Calu3 (cell line): ENCODE results near the gene SLF1. TPM values are rescaled to one million over a fixed set of nuclear protein-coding genes. Genes with fewer than 3 reads are reported as not detected.

ENCODE experiments used
- BruUV-seq: library from RNA; stranded (reverse); fragments of 400-500 nt; replicated peaks from 2 replicates; lab custom pipeline; 2021; lab: Mats Ljungman, UMichigan
- CTCF ChIA-PET: fragments of 300-600 bp; sonication (Branson Sonifier 250); formaldehyde crosslinking; loops from one replicate; lab custom pipeline; 2022; ENCODE audit warnings: antibody characterized with exemption; lab: Charles Lee
- DNase-seq: peaks from one replicate; pipeline ENCODE4 v3.0.0; 2022
- H3K27ac Mint-ChIP-seq: one replicate; pipeline ENCODE4 v1.8.0; 2022; ENCODE audit warnings: mixed read lengths; ENCODE audit not compliant: unreplicated experiment
- H3K27me3 Mint-ChIP-seq: one replicate; pipeline ENCODE4 v1.8.0; 2022; ENCODE audit warnings: mixed read lengths; ENCODE audit not compliant: unreplicated experiment
- H3K36me3 Mint-ChIP-seq: one replicate; pipeline ENCODE4 v1.8.0; 2022; ENCODE audit warnings: mild to moderate bottlenecking, moderate library complexity, mixed read lengths; ENCODE audit not compliant: insufficient read depth, unreplicated experiment
- H3K4me1 Mint-ChIP-seq: one replicate; pipeline ENCODE4 v1.8.0; 2022; ENCODE audit warnings: mild to moderate bottlenecking, low read depth, mixed read lengths; ENCODE audit not compliant: unreplicated experiment
- H3K4me3 Mint-ChIP-seq: one replicate; pipeline ENCODE4 v1.8.0; 2022; ENCODE audit warnings: mild to moderate bottlenecking, low read depth, moderate library complexity, mixed read lengths; ENCODE audit not compliant: unreplicated experiment
- H3K9me3 Mint-ChIP-seq: one replicate; pipeline ENCODE4 v1.8.0; 2022; ENCODE audit warnings: low read depth, mixed read lengths; ENCODE audit not compliant: unreplicated experiment
- CTCF ChIP-seq: fragments of 200-600 bp; IDR thresholded peaks from one replicate; pipeline ENCODE4 v1.8.0; 2022; ENCODE audit warnings: antibody characterized with exemption; ENCODE audit not compliant: unreplicated experiment
- intact Hi-C: fragments of 100-400 bp; cut with micrococcal nuclease; formaldehyde crosslinking; loops from one replicate; pipeline ENCODE4 v1.10.0; 2022; ENCODE audit not compliant: unreplicated experiment
- total RNA-seq: library from RNA; stranded (reverse); gene quantifications from 2 replicates; pipeline ENCODE4 v1.2.3, GENCODE V29; 2022

SLF1 gene
- total RNA-seq, 1 experiment from 2014 or later, result 17.9 TPM

- H3K36me3 Mint-ChIP-seq, result no peaks in the 10 kb centered on the region
- CTCF ChIA-PET, result no interaction called here
- H3K4me3 Mint-ChIP-seq, result no peak overlapping the region
- TF ChIP-seq CTCF, result no peak
- BruUV-seq, result no TSS peak
- H3K27ac Mint-ChIP-seq, result no peak overlapping the region
- intact Hi-C loops, result no loop called here
- H3K4me1 Mint-ChIP-seq, result no peaks in the 10 kb centered on the region
- no peaks in the 10 kb centered on the region for H3K9me3 Mint-ChIP-seq
- H3K27me3 Mint-ChIP-seq, result no peaks in the 10 kb centered on the region
- no peak for DNase-seq
These were observed 64.5 kb downstream of the SLF1 start for GRCh38 chr5:94682814-94683520.

GRCh38 chr5:94689908-94690307 lies 71.4 kb downstream of the SLF1 start:
- TF ChIP-seq CTCF, result no peak
- Mint-ChIP-seq H3K36me3 (no peaks in the 10 kb centered on the region), H3K27me3 (no peaks in the 10 kb centered on the region), H3K4me1 (no peaks in the 10 kb centered on the region), H3K4me3 (no peak overlapping the region), H3K27ac (no peak overlapping the region), H3K9me3 (no peaks in the 10 kb centered on the region)
- intact Hi-C loops, result loop anchor here (10.0 kb wide), 1 partner anchor 775 kb away; no protein-coding TSS in a partner anchor
- DNase-seq, result no peak
- BruUV-seq, result no TSS peak
- CTCF ChIA-PET, result no interaction called here

- Mint-ChIP-seq H3K4me3 (no peak overlapping the region), H3K4me1 (no peaks in the 10 kb centered on the region), H3K9me3 (no peaks in the 10 kb centered on the region), H3K36me3 (no peaks in the 10 kb centered on the region), H3K27ac (no peak overlapping the region), H3K27me3 (no peaks in the 10 kb centered on the region)
- intact Hi-C loops, result loop anchor here (10.0 kb wide), 1 partner anchor 776 kb away; no protein-coding TSS in a partner anchor
- no peak for DNase-seq
- CTCF ChIA-PET, result no interaction called here
- no TSS peak for BruUV-seq
- no peak for TF ChIP-seq CTCF
These were observed 72.3 kb downstream of the SLF1 start for GRCh38 chr5:94690778-94691177.

GRCh38 chr5:94691291-94691690 lies 72.8 kb downstream of the SLF1 start:
- H3K4me1 Mint-ChIP-seq, result no peaks in the 10 kb centered on the region
- no peaks in the 10 kb centered on the region for H3K36me3 Mint-ChIP-seq
- intact Hi-C loops, result loop anchor here (10.0 kb wide), 1 partner anchor 776 kb away; no protein-coding TSS in a partner anchor
- no peak overlapping the region for H3K4me3 Mint-ChIP-seq
- CTCF ChIA-PET, result interaction anchor here (0.6 kb wide), 1 partner anchor 194 kb away, joined by 4 read pairs; no protein-coding TSS in a partner anchor
- DNase-seq, result no peak
- no peak for TF ChIP-seq CTCF
- no peaks in the 10 kb centered on the region for H3K9me3 Mint-ChIP-seq
- BruUV-seq, result no TSS peak
- no peak overlapping the region for H3K27ac Mint-ChIP-seq
- no peaks in the 10 kb centered on the region for H3K27me3 Mint-ChIP-seq
